DOHH2 (cell line): ENCODE data around the gene CUL9.

Experiments
- CTCF ChIP-seq: fragments of 200-600 bp; sonication (generic); IDR thresholded peaks from one replicate; pipeline ENCODE4 v1.5.1; 2014; ENCODE audit warnings: antibody characterized with exemption, mild to moderate bottlenecking, low read depth, low read length; ENCODE audit not compliant: poor library complexity, severe bottlenecking
- EZH2phosphoT487 ChIP-seq: fragments of 200-600 bp; sonication (generic); IDR thresholded peaks from 2 replicates; pipeline ENCODE4 v1.6.1; 2017; ENCODE audit warnings: borderline replicate concordance, mild to moderate bottlenecking, antibody characterized with exemption, low read length, moderate library complexity, mixed read lengths

GRCh38 chr6:43269273-43270007, 87.4 kb downstream of the CUL9 start:
- no peak for TF ChIP-seq CTCF
- TF ChIP-seq EZH2phosphoT487: no peak
